Neural progenitor cell (in vitro differentiated cells): Measurements from ENCODE around the gene INVS.

Experiments
- EZH2 ChIP-seq: fragments of 200-600 bp; sonication (generic); IDR thresholded peaks from 2 replicates; pipeline ENCODE4 v1.6.1; 2017; ENCODE audit warnings: antibody characterized with exemption, mild to moderate bottlenecking, moderate library complexity
- TF ChIP-seq, protein P1 (sequence below): fragments of 200-600 bp; sonication (generic); IDR thresholded peaks from 2 replicates; pipeline ENCODE4 v1.5.1; 2017; ENCODE audit warnings: antibody characterized with exemption, mild to moderate bottlenecking

DNA sequence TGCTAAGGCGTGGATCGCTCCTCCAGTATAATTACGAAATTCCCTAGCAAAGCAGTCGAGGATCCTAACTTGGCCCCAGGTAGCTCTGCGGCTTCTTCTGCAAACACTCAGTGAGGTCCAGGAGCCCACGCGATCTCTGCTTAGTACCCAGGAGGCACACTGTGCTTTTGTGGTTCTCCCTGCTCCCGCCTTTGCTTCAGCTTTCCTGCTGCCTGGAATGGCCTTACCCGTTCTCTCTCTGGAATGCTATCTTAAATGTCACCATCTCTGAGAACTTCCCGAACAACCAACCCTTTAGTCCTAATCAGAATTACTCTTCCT, 639 bp downstream of the INVS start:
- TF ChIP-seq, protein P1, sequence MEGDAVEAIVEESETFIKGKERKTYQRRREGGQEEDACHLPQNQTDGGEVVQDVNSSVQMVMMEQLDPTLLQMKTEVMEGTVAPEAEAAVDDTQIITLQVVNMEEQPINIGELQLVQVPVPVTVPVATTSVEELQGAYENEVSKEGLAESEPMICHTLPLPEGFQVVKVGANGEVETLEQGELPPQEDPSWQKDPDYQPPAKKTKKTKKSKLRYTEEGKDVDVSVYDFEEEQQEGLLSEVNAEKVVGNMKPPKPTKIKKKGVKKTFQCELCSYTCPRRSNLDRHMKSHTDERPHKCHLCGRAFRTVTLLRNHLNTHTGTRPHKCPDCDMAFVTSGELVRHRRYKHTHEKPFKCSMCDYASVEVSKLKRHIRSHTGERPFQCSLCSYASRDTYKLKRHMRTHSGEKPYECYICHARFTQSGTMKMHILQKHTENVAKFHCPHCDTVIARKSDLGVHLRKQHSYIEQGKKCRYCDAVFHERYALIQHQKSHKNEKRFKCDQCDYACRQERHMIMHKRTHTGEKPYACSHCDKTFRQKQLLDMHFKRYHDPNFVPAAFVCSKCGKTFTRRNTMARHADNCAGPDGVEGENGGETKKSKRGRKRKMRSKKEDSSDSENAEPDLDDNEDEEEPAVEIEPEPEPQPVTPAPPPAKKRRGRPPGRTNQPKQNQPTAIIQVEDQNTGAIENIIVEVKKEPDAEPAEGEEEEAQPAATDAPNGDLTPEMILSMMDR = no peak
- TF ChIP-seq EZH2 = no peak
